ENCODE results near the gene ARF6. TPM values are rescaled to one million over a fixed set of nuclear protein-coding genes. Genes with fewer than 3 reads are reported as not detected.

The ARF6 gene
- total RNA-seq, 1 experiment from 2014 or later, result 49.2 TPM

- H3K36me3 Mint-ChIP-seq (ENCODE audit: insufficient read depth in 1 of 3, low read depth in 3 of 3), result no peaks in the 10 kb centered on the region; a peak in 1 of 7 replicates
- no CpG with 5 or more reads among the region's 3 CpGs for WGBS (ENCODE audit: extremely low coverage, insufficient read length, low lambda C conversion rate)
- no peak for DNase-seq
Observed at GRCh38 chr14:49858383-49858782, 34.5 kb upstream of the ARF6 start.

More at GRCh38 chr14:49858383-49858782, 34.5 kb upstream of the ARF6 start:
- Histone ChIP-seq H2AK5ac (ENCODE audit: insufficient read length, low read length) (no peak overlapping the region), H2BK120ac (ENCODE audit: low read depth, low read length, poor library complexity, severe bottlenecking) (no peak overlapping the region), H3K56ac (ENCODE audit: insufficient read length, low read depth, low read length) (no peak overlapping the region), H3K9ac (ENCODE audit: extremely low read depth, insufficient read length, low read length) (no peak overlapping the region), H3K23ac (ENCODE audit: insufficient read length, low read depth, low read length) (no peak overlapping the region), H4K20me1 (ENCODE audit: control insufficient read depth, insufficient read depth, insufficient read length) (no peaks in the 10 kb centered on the region), H3K4me1 (ENCODE audit: insufficient read depth, low read length) (no peaks in the 10 kb centered on the region), H2BK20ac (ENCODE audit: low read depth, low read length, poor library complexity, severe bottlenecking) (no peak overlapping the region), H3K27me3 (ENCODE audit: insufficient read depth, low read length) (no peaks in the 10 kb centered on the region), H4K91ac (ENCODE audit: insufficient read length, low read depth, low read length) (no peak overlapping the region), H2BK15ac (ENCODE audit: low read depth, low read length) (no peak overlapping the region), H3T11ph (ENCODE audit: low read length) (no peak overlapping the region), H3K4ac (ENCODE audit: low read depth, low read length) (no peak overlapping the region), H2BK12ac (ENCODE audit: insufficient read length, low read depth, low read length) (no peak overlapping the region), H3K23me2 (ENCODE audit: insufficient read length, low read depth, low read length, poor library complexity, severe bottlenecking) (peaks cover 6% of the 10 kb centered on the region), H3K14ac (ENCODE audit: insufficient read depth, low read length) (no peak overlapping the region), H4K8ac (replicated peaks; ENCODE audit: insufficient read length, low read depth, low read length) (no peak overlapping the region), H3K79me1 (ENCODE audit: insufficient read depth, low read depth, low read length, poor library complexity, severe bottlenecking) (no peaks in the 10 kb centered on the region), H4K5ac (ENCODE audit: insufficient read length, low read depth, low read length) (no peak overlapping the region), H3K4me2 (ENCODE audit: insufficient read depth, insufficient read length, low read length) (no peak overlapping the region), H3K18ac (ENCODE audit: insufficient read length, low read depth, low read length) (no peak overlapping the region), H3K79me2 (ENCODE audit: insufficient read depth, low read length) (no peaks in the 10 kb centered on the region), H3K27ac (ENCODE audit: insufficient read length, low read depth, low read length) (no peak overlapping the region), H3K9me3 (ENCODE audit: control insufficient read depth, low read depth, low read length) (no peaks in the 10 kb centered on the region), H2AFZ (ENCODE audit: low read length) (no peak overlapping the region), H2BK5ac (ENCODE audit: insufficient read length, low read length) (no peak overlapping the region)
- Mint-ChIP-seq H3K27me3 (ENCODE audit: low read depth) (peaks cover 3% of the 10 kb centered on the region; the same call in 1 of the 2 replicates), H3K27ac (no peak overlapping the region), H3K9me3 (no peaks in the 10 kb centered on the region; a peak in 1 of 5 replicates), H3K4me3 (no peak overlapping the region), H3K4me1 (peaks cover 9 to 14% of the 10 kb centered on the region in 2 experiments)
- TF ChIP-seq CTCF (conservative IDR thresholded peaks at IDR 0.05), result no peak
